ENCODE results near the gene F8. TPM values are rescaled to one million over a fixed set of nuclear protein-coding genes. Genes with fewer than 3 reads are reported as not detected.
A peak's percentile ranks its signal among the peaks of the same experiment; 100 is the strongest.

F8 gene
- total RNA-seq, 1 donor from 2014 or later: 37.5 TPM

GRCh38 chrX:155048977-155049619 is 26.6 kb upstream of the F8 start:
- DNase-seq: no peak
- TF ChIP-seq, protein P1, sequence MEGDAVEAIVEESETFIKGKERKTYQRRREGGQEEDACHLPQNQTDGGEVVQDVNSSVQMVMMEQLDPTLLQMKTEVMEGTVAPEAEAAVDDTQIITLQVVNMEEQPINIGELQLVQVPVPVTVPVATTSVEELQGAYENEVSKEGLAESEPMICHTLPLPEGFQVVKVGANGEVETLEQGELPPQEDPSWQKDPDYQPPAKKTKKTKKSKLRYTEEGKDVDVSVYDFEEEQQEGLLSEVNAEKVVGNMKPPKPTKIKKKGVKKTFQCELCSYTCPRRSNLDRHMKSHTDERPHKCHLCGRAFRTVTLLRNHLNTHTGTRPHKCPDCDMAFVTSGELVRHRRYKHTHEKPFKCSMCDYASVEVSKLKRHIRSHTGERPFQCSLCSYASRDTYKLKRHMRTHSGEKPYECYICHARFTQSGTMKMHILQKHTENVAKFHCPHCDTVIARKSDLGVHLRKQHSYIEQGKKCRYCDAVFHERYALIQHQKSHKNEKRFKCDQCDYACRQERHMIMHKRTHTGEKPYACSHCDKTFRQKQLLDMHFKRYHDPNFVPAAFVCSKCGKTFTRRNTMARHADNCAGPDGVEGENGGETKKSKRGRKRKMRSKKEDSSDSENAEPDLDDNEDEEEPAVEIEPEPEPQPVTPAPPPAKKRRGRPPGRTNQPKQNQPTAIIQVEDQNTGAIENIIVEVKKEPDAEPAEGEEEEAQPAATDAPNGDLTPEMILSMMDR (IDR thresholded peaks at IDR 0.05): peak; percentile 47
- Histone ChIP-seq H3K9me3 (no peaks in the 10 kb centered on the region), H3K36me3 (peaks cover 21% of the 10 kb centered on the region), H3K4me1 (no peaks in the 10 kb centered on the region), H3K27me3 (ENCODE audit: low read depth) (no peaks in the 10 kb centered on the region), H3K4me3 (no peak overlapping the region), H3K27ac (no peak overlapping the region)
- intact Hi-C loops (cut with DNase I): no loop called here
- ATAC-seq: peak in 1 of 2 donors; percentile 58

GRCh38 chrX:155046811-155047528 is 24.4 kb upstream of the F8 start:
- Histone ChIP-seq H3K27me3 (ENCODE audit: low read depth) (no peaks in the 10 kb centered on the region), H3K36me3 (peaks cover 11% of the 10 kb centered on the region), H3K4me3 (no peak overlapping the region), H3K9me3 (no peaks in the 10 kb centered on the region), H3K4me1 (no peaks in the 10 kb centered on the region), H3K27ac (no peak overlapping the region)
- ATAC-seq (no peak), DNase-seq (no peak)
- intact Hi-C loops (cut with DNase I): no loop called here
- TF ChIP-seq, protein P1 (IDR thresholded peaks at IDR 0.05): no peak

DNA sequence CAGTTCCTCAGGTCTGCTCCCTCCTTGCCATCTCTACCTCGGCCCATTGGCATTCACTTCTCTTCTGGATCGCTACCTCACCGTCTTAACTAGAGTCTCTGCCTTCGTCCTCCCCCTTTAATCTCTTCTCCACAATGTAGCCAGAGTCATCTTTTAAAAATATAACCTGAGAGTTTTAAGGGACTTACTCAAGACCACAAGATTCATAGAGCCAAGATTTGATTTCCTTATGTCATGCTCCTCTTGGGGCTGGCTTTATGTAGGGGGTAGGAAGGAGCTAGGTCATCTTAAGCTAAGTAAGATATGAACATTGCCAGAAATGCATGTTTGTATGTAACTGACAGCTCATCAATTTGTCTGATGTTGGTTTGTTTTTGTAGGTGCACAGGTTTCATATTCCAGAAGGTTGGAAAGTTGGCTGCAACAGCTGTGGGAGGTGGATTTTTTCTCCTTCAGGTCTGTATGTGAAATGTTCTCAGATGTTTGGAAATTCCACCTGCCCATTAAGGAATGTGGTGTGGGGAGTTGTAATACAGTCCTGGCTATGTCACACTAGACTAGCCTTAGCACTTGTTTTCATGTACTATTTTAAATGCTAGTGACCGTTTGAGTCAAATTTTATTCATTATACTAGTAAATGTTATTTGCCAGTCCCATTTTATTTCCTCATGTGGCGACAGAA is 23.7 kb upstream of the F8 start:
- TF ChIP-seq, protein P1 (IDR thresholded peaks at IDR 0.05): no peak
- H3K36me3 ChIP-seq: peaks cover 6% of the 10 kb centered on the region
- no peak overlapping the region for H3K27ac ChIP-seq
- DNase-seq: no peak
- no peaks in the 10 kb centered on the region for H3K27me3 ChIP-seq (ENCODE audit: low read depth)
- H3K4me1 ChIP-seq: no peaks in the 10 kb centered on the region
- no peak overlapping the region for H3K4me3 ChIP-seq
- H3K9me3 ChIP-seq: no peaks in the 10 kb centered on the region
- ATAC-seq: no peak
- intact Hi-C loops (cut with DNase I): no loop called here

- H3K27me3 ChIP-seq (ENCODE audit: low read depth): no peaks in the 10 kb centered on the region
- H3K36me3 ChIP-seq: peaks cover 23% of the 10 kb centered on the region
- ATAC-seq (no peak), DNase-seq (no peak)
- no peaks in the 10 kb centered on the region for H3K9me3 ChIP-seq
- intact Hi-C loops (cut with DNase I): loop anchor here (10.0 kb wide), 1 partner anchor 51 kb away; no protein-coding TSS in a partner anchor
- H3K27ac ChIP-seq: no peak overlapping the region
- no peak overlapping the region for H3K4me3 ChIP-seq
- TF ChIP-seq, protein P1 (IDR thresholded peaks at IDR 0.05): no peak
- no peaks in the 10 kb centered on the region for H3K4me1 ChIP-seq
Observed at GRCh38 chrX:155035688-155036087, 13.2 kb upstream of the F8 start.

DNA sequence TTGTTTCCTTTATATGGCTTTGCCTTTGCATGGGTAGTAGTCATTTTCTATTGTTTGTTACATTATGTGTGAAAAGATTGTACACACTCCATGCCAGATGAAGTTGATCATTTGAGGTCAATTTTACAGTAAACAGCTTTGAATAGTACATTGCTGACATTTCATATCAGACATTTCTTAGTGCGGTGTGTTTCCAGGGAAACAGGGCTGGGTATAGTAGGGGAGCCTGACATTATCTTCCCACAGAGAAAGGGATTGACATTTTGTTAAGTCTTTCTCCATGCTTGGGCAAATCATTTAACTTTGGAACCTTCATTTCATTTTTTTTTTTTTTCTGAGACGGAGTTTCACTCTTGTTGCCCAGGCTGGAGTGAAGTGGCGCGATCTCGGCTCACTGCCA is 9.1 kb upstream of the F8 start:
- intact Hi-C loops (cut with DNase I): loop anchor here (10.0 kb wide), 1 partner anchor 47 kb away; no protein-coding TSS in a partner anchor
- TF ChIP-seq, protein P1 (IDR thresholded peaks at IDR 0.05): no peak
- Histone ChIP-seq H3K9me3 (no peaks in the 10 kb centered on the region), H3K4me1 (peaks cover 8% of the 10 kb centered on the region), H3K36me3 (peaks cover 23% of the 10 kb centered on the region), H3K4me3 (no peak overlapping the region), H3K27ac (no peak overlapping the region), H3K27me3 (ENCODE audit: low read depth) (no peaks in the 10 kb centered on the region)
- no peak for DNase-seq
- no peak for ATAC-seq

All from lower lobe of right lung (tissue), 2 donors.